GM23338 (cell line): ENCODE results near the gene OR10H2.

ENCODE experiments used
- CREB1 ChIP-seq: fragments of 250-450 bp; sonication (Bioruptor Pico); IDR thresholded peaks from 2 replicates; pipeline ENCODE4 v1.5.0; 2020; ENCODE audit warnings: low read depth, mild to moderate bottlenecking, moderate library complexity
- ETS1 ChIP-seq: IDR thresholded peaks from 2 replicates; pipeline ENCODE4 v1.6.1; 2016; ENCODE audit warnings: antibody characterized with exemption
- EZH2 ChIP-seq: fragments of 200-600 bp; sonication (generic); IDR thresholded peaks from one replicate; pipeline ENCODE4 v1.8.0; 2017; ENCODE audit warnings: antibody characterized with exemption, mild to moderate bottlenecking, low read depth; ENCODE audit not compliant: unreplicated experiment
- EZH2phosphoT487 ChIP-seq: fragments of 200-600 bp; sonication (generic); IDR thresholded peaks from one replicate; pipeline ENCODE4 v1.8.1; 2018; ENCODE audit warnings: antibody characterized with exemption; ENCODE audit not compliant: unreplicated experiment
- JUNB ChIP-seq: IDR thresholded peaks from one replicate; pipeline ENCODE4 v1.6.1; 2016; ENCODE audit warnings: antibody characterized with exemption; ENCODE audit not compliant: unreplicated experiment
- NANOG ChIP-seq: IDR thresholded peaks from 2 replicates; pipeline ENCODE4 v1.6.1; 2016; ENCODE audit warnings: antibody characterized with exemption, borderline replicate concordance
- POLR2AphosphoS5 ChIP-seq: IDR thresholded peaks from 2 replicates; pipeline ENCODE4 v1.6.1; 2016; ENCODE audit warnings: antibody characterized with exemption, low read depth
- ZNF331 ChIP-seq: fragments of 250-450 bp; sonication (Bioruptor Pico); IDR thresholded peaks from 2 replicates; pipeline ENCODE4 v1.5.0; 2020; ENCODE audit warnings: low read depth, mild to moderate bottlenecking, moderate library complexity
- TF ChIP-seq, protein P1 (sequence below), 2 experiments: fragments of 200-600 bp in 1 of 2; sonication (generic) in 1 of 2; conservative IDR thresholded peaks; 2 replicates each; pipeline versions ENCODE4 v1.5.1 to v1.6.1; 2016 to 2017; ENCODE audit warnings: antibody characterized with exemption in 2 of 2, low read depth in 2 of 2, mild to moderate bottlenecking in 2 of 2, moderate library complexity in 1 of 2
- TF ChIP-seq, protein P2 (sequence below): IDR thresholded peaks from one replicate; pipeline ENCODE4 v1.6.1; 2018; ENCODE audit warnings: antibody characterized with exemption; ENCODE audit not compliant: unreplicated experiment

DNA sequence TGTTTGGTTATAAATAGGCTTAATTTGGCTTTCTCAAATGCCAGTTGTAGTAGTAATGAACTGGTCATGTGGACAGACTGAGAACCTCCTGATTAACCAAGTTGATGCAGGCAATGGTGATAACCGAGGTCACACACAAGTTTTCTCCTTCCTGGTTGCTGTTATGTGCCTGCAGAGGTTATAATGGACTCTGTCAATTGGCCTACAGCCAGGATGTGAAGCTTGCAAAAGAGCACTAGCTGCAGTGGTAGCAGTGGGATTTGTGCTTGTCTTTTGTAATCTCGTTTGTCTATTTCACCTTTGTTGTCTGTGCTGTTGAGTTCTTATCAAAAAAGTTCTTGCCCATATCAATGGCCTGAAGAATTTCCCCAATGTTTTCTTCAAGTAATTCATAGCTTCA lies 30.6 kb downstream of the OR10H2 start:
- TF ChIP-seq, protein P1, sequence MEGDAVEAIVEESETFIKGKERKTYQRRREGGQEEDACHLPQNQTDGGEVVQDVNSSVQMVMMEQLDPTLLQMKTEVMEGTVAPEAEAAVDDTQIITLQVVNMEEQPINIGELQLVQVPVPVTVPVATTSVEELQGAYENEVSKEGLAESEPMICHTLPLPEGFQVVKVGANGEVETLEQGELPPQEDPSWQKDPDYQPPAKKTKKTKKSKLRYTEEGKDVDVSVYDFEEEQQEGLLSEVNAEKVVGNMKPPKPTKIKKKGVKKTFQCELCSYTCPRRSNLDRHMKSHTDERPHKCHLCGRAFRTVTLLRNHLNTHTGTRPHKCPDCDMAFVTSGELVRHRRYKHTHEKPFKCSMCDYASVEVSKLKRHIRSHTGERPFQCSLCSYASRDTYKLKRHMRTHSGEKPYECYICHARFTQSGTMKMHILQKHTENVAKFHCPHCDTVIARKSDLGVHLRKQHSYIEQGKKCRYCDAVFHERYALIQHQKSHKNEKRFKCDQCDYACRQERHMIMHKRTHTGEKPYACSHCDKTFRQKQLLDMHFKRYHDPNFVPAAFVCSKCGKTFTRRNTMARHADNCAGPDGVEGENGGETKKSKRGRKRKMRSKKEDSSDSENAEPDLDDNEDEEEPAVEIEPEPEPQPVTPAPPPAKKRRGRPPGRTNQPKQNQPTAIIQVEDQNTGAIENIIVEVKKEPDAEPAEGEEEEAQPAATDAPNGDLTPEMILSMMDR (conservative IDR thresholded peaks at IDR 0.05; ENCODE audit: low read depth in 2 of 2), result no peak
- TF ChIP-seq EZH2, result no peak
- TF ChIP-seq CREB1 (CRISPR knock-in tag), result no peak
- TF ChIP-seq, protein P2, sequence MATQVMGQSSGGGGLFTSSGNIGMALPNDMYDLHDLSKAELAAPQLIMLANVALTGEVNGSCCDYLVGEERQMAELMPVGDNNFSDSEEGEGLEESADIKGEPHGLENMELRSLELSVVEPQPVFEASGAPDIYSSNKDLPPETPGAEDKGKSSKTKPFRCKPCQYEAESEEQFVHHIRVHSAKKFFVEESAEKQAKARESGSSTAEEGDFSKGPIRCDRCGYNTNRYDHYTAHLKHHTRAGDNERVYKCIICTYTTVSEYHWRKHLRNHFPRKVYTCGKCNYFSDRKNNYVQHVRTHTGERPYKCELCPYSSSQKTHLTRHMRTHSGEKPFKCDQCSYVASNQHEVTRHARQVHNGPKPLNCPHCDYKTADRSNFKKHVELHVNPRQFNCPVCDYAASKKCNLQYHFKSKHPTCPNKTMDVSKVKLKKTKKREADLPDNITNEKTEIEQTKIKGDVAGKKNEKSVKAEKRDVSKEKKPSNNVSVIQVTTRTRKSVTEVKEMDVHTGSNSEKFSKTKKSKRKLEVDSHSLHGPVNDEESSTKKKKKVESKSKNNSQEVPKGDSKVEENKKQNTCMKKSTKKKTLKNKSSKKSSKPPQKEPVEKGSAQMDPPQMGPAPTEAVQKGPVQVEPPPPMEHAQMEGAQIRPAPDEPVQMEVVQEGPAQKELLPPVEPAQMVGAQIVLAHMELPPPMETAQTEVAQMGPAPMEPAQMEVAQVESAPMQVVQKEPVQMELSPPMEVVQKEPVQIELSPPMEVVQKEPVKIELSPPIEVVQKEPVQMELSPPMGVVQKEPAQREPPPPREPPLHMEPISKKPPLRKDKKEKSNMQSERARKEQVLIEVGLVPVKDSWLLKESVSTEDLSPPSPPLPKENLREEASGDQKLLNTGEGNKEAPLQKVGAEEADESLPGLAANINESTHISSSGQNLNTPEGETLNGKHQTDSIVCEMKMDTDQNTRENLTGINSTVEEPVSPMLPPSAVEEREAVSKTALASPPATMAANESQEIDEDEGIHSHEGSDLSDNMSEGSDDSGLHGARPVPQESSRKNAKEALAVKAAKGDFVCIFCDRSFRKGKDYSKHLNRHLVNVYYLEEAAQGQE, result no peak
- TF ChIP-seq POLR2AphosphoS5, result no peak
- TF ChIP-seq EZH2phosphoT487, result no peak
- TF ChIP-seq JUNB, result no peak
- TF ChIP-seq ZNF331 (CRISPR knock-in tag), result no peak
- TF ChIP-seq NANOG, result no peak
- TF ChIP-seq ETS1, result no peak
